Upper lobe of left lung (tissue), 4 donors: ENCODE measurements around the gene CALN1.
"Not testable (repeated sequence)": the region's sequence is repeated elsewhere in the genome, so short reads cannot be mapped to it uniquely, and the experiment has no call there.

Experiments used
- POLR2A ChIP-seq, 4 donors: fragments of 450-650 bp; IDR thresholded peaks; one replicate each; pipeline ENCODE4 v1.5.1; 2016 to 2017; ENCODE audit warnings: antibody characterized with exemption in 4 of 4, mild to moderate bottlenecking in 2 of 4
- POLR2AphosphoS5 ChIP-seq, 2 donors: sonication (generic); formaldehyde crosslinking; IDR thresholded peaks; one replicate each; pipeline ENCODE4 v1.5.1; 2017; ENCODE audit warnings: antibody characterized with exemption in 2 of 2
- TF ChIP-seq, protein P1 (sequence below), 6 experiments: fragments of 450-650 bp in 4 of 6; fragments of 200-600 bp in 2 of 6; sonication (generic) in 2 of 6; IDR thresholded peaks; one replicate each; pipeline ENCODE4 v1.5.1; 2016 to 2019; ENCODE audit warnings: antibody characterized with exemption in 6 of 6

GRCh38 chr7:72343354-72343753 is 68.8 kb downstream of the CALN1 start:
- not testable (repeated sequence) for TF ChIP-seq POLR2A, POLR2AphosphoS5 (IDR thresholded peaks at IDR 0.05)
- TF ChIP-seq, protein P1, sequence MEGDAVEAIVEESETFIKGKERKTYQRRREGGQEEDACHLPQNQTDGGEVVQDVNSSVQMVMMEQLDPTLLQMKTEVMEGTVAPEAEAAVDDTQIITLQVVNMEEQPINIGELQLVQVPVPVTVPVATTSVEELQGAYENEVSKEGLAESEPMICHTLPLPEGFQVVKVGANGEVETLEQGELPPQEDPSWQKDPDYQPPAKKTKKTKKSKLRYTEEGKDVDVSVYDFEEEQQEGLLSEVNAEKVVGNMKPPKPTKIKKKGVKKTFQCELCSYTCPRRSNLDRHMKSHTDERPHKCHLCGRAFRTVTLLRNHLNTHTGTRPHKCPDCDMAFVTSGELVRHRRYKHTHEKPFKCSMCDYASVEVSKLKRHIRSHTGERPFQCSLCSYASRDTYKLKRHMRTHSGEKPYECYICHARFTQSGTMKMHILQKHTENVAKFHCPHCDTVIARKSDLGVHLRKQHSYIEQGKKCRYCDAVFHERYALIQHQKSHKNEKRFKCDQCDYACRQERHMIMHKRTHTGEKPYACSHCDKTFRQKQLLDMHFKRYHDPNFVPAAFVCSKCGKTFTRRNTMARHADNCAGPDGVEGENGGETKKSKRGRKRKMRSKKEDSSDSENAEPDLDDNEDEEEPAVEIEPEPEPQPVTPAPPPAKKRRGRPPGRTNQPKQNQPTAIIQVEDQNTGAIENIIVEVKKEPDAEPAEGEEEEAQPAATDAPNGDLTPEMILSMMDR (IDR thresholded peaks at IDR 0.05) = not testable (repeated sequence)
